GM19025 (cell line): ENCODE measurements around the gene ACSF2.

ENCODE experiments used
- ATAC-seq: cut with Tn5 transposase; IDR thresholded peaks from one replicate; pipeline ENCODE4 v1.9.1; 2021; ENCODE audit warnings: mild to moderate bottlenecking, low read depth, moderate library complexity; ENCODE audit not compliant: unreplicated experiment

Gene ACSF2

GRCh38 chr17:50495217-50495823 is 69.3 kb downstream of the ACSF2 start:
- ATAC-seq: no peak

- no peak for ATAC-seq
These were observed 69.9 kb downstream of the ACSF2 start for GRCh38 chr17:50495918-50496317.

- no peak for ATAC-seq
These were observed 72.2 kb downstream of the ACSF2 start for GRCh38 chr17:50498021-50498874.

GRCh38 chr17:50499270-50499669 is 73.3 kb downstream of the ACSF2 start:
- ATAC-seq: no peak

GRCh38 chr17:50499721-50500120 is 73.7 kb downstream of the ACSF2 start:
- ATAC-seq: no peak

- ATAC-seq: no peak
These were observed 75.0 kb downstream of the ACSF2 start for GRCh38 chr17:50501054-50501453.

GRCh38 chr17:50502301-50502990 is 76.4 kb downstream of the ACSF2 start:
- no peak for ATAC-seq

GRCh38 chr17:50505591-50506130 is 79.6 kb downstream of the ACSF2 start:
- no peak for ATAC-seq

- ATAC-seq: no peak
These were observed 80.3 kb downstream of the ACSF2 start for GRCh38 chr17:50506298-50506697.

GRCh38 chr17:50507871-50508572 is 82.0 kb downstream of the ACSF2 start, which contains the start of gene MYCBPAP:
Gene MYCBPAP (plus strand): TSS chr17:50508439. CDS start chr17:50508675, 236 bp downstream.
- peak; percentile 36 for ATAC-seq

GRCh38 chr17:50508573-50509460 is 82.8 kb downstream of the ACSF2 start:
- ATAC-seq: no peak

- peak; percentile 85 for ATAC-seq
These were observed 85.0 kb downstream of the ACSF2 start for GRCh38 chr17:50511058-50511457.

GRCh38 chr17:50513495-50513894 is 87.5 kb downstream of the ACSF2 start:
- ATAC-seq: no peak

- ATAC-seq: no peak
These were observed 88.4 kb downstream of the ACSF2 start for GRCh38 chr17:50514388-50514787.

- ATAC-seq: no peak
These were observed 89.1 kb downstream of the ACSF2 start for GRCh38 chr17:50514936-50515702.

GRCh38 chr17:50517011-50517410 is 91.0 kb downstream of the ACSF2 start:
- no peak for ATAC-seq

- no peak for ATAC-seq
These were observed 91.7 kb downstream of the ACSF2 start for GRCh38 chr17:50517504-50518383.
